Peyer's patch (tissue), 4 donors: ENCODE results near the gene QRFP. TPM values are rescaled to one million over a fixed set of nuclear protein-coding genes. Genes with fewer than 3 reads are reported as not detected.

Source experiments
- DNase-seq, 3 donors: peaks; one replicate each; pipeline ENCODE4 v3.0.0-alpha.2; 2017 to 2019
- H3K27ac ChIP-seq, 4 donors: fragments of 200-600 bp; sonication (generic); one replicate each; pipeline ENCODE4 v1.5.1; 2016 to 2019
- H3K27me3 ChIP-seq, 2 donors: fragments of 200-600 bp; sonication (generic); one replicate each; pipeline ENCODE4 v1.5.1; 2019
- H3K36me3 ChIP-seq, 3 donors: fragments of 200-600 bp; sonication (generic); one replicate each; pipeline ENCODE4 v1.5.1; 2016 to 2019
- H3K4me1 ChIP-seq, 4 donors: fragments of 200-600 bp; sonication (generic); one replicate each; pipeline ENCODE4 v1.5.1; 2016 to 2019
- H3K4me3 ChIP-seq, 4 donors: fragments of 200-600 bp; sonication (generic); 1 replicate in 3 of 4; 2 replicates in 1 of 4; pipeline ENCODE4 v1.5.1; 2016 to 2019; ENCODE audit warnings: mild to moderate bottlenecking in 1 of 4
- H3K9me3 ChIP-seq, 4 donors: fragments of 200-600 bp; sonication (generic); one replicate each; pipeline ENCODE4 v1.5.1; 2016 to 2019; ENCODE audit warnings: mild to moderate bottlenecking in 1 of 4
- CTCF ChIP-seq, 6 experiments: fragments of 450-650 bp in 4 of 6; fragments of 200-600 bp in 2 of 6; sonication (generic) in 1 of 6; IDR thresholded peaks; one replicate each; pipeline ENCODE4 v1.5.1; 2017 to 2019; ENCODE audit warnings: antibody characterized with exemption in 6 of 6, mild to moderate bottlenecking in 3 of 6, moderate library complexity in 1 of 6
- POLR2A ChIP-seq, 2 donors: fragments of 450-650 bp; IDR thresholded peaks; one replicate each; pipeline ENCODE4 v1.5.1; 2017; ENCODE audit warnings: antibody characterized with exemption in 2 of 2, mild to moderate bottlenecking in 2 of 2, moderate library complexity in 2 of 2
- total RNA-seq, 4 donors: library from RNA; depleted of rRNA; stranded (reverse); fragments of >200 nt; gene quantifications; one replicate each; pipeline ENCODE4 v1.1.0, GENCODE V29; 2016

The QRFP gene
- total RNA-seq, 4 donors from 2014 or later: not detected

- no peaks in the 10 kb centered on the region for H3K9me3 ChIP-seq
- no peak for DNase-seq
- H3K4me3 ChIP-seq: no peak overlapping the region
- H3K27ac ChIP-seq: no peak overlapping the region
- H3K4me1 ChIP-seq: no peaks in the 10 kb centered on the region
- no peaks in the 10 kb centered on the region for H3K27me3 ChIP-seq
- peaks cover 0 to 94% (median 0%) of the 10 kb centered on the region in 3 donors for H3K36me3 ChIP-seq
- no peak for TF ChIP-seq POLR2A (IDR thresholded peaks at IDR 0.05)
- TF ChIP-seq CTCF (IDR thresholded peaks at IDR 0.05): no peak
Observed at GRCh38 chr9:130886981-130887380, 9.6 kb downstream of the QRFP start.

DNA sequence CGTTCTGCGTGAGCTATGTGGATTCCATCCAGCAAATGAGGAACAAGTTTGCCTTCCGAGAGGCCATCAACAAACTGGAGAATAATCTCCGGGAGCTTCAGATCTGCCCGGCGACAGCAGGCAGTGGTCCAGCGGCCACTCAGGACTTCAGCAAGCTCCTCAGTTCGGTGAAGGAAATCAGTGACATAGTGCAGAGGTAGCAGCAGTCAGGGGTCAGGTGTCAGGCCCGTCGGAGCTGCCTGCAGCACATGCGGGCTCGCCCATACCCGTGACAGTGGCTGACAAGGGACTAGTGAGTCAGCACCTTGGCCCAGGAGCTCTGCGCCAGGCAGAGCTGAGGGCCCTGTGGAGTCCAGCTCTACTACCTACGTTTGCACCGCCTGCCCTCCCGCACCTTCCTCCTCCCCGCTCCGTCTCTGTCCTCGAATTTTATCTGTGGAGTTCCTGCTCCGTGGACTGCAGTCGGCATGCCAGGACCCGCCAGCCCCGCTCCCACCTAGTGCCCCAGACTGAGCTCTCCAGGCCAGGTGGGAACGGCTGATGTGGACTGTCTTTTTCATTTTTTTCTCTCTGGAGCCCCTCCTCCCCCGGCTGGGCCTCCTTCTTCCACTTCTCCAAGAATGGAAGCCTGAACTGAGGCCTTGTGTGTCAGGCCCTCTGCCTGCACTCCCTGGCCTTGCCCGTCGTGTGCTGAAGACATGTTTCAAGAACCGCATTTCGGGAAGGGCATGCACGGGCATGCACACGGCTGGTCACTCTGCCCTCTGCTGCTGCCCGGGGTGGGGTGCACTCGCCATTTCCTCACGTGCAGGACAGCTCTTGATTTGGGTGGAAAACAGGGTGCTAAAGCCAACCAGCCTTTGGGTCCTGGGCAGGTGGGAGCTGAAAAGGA is 10.9 kb downstream of the QRFP start:
- peaks cover 0 to 99% (median 0%) of the 10 kb centered on the region in 3 donors for H3K36me3 ChIP-seq

DNA sequence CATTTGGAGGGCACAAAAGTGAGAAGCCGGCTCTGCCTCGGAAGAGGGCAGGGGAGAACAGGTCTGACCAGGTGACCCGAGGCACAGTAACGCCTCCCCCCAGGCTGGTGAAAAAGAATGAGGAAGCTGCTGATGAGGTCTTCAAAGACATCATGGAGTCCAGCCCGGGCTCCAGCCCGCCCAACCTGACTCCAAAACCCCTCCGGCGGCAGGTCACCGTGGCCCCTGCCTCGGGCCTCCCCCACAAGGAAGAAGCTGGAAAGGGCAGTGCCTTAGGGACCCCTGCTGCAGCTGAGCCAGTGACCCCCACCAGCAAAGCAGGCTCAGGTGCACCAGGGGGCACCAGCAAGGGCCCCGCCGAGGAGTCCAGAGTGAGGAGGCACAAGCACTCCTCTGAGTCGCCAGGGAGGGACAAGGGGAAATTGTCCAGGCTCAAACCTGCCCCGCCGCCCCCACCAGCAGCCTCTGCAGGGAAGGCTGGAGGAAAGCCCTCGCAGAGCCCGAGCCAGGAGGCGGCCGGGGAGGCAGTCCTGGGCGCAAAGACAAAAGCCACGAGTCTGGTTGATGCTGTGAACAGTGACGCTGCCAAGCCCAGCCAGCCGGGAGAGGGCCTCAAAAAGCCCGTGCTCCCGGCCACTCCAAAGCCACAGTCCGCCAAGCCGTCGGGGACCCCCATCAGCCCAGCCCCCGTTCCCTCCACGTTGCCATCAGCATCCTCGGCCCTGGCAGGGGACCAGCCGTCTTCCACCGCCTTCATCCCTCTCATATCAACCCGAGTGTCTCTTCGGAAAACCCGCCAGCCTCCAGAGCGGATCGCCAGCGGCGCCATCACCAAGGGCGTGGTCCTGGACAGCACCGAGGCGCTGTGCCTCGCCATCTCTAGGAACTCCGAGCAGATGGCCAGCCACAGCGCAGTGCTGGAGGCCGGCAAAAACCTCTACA is 11.8 kb downstream of the QRFP start:
- H3K36me3 ChIP-seq: peaks cover 0 to 100% (median 0%) of the 10 kb centered on the region in 3 donors
- no peaks in the 10 kb centered on the region for H3K27me3 ChIP-seq
- H3K4me3 ChIP-seq: no peak overlapping the region
- H3K9me3 ChIP-seq: no peaks in the 10 kb centered on the region
- no peak overlapping the region for H3K27ac ChIP-seq
- H3K4me1 ChIP-seq: no peaks in the 10 kb centered on the region
- TF ChIP-seq CTCF (IDR thresholded peaks at IDR 0.05): no peak
- no peak for TF ChIP-seq POLR2A (IDR thresholded peaks at IDR 0.05)
- no peak for DNase-seq

More for the DNA sequence above, 10.9 kb downstream of the QRFP start:
- H3K9me3 ChIP-seq: no peaks in the 10 kb centered on the region
- DNase-seq: no peak
- H3K4me1 ChIP-seq: no peaks in the 10 kb centered on the region
- no peak overlapping the region for H3K27ac ChIP-seq
- no peak for TF ChIP-seq POLR2A (IDR thresholded peaks at IDR 0.05)
- H3K27me3 ChIP-seq: no peaks in the 10 kb centered on the region
- H3K4me3 ChIP-seq: no peak overlapping the region

DNA sequence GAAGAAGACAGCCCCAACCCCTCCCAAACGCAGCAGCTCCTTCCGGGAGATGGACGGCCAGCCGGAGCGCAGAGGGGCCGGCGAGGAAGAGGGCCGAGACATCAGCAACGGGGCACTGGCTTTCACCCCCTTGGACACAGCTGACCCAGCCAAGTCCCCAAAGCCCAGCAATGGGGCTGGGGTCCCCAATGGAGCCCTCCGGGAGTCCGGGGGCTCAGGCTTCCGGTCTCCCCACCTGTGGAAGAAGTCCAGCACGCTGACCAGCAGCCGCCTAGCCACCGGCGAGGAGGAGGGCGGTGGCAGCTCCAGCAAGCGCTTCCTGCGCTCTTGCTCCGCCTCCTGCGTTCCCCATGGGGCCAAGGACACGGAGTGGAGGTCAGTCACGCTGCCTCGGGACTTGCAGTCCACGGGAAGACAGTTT is 12.5 kb downstream of the QRFP start:
- Histone ChIP-seq H3K36me3 (peaks cover 0 to 100% (median 0%) of the 10 kb centered on the region in 3 donors), H3K4me3 (no peak overlapping the region), H3K4me1 (no peaks in the 10 kb centered on the region), H3K27me3 (no peaks in the 10 kb centered on the region), H3K27ac (no peak overlapping the region), H3K9me3 (no peaks in the 10 kb centered on the region)
- no peak for DNase-seq
- no peak for TF ChIP-seq CTCF (IDR thresholded peaks at IDR 0.05)
- no peak for TF ChIP-seq POLR2A (IDR thresholded peaks at IDR 0.05)

DNA sequence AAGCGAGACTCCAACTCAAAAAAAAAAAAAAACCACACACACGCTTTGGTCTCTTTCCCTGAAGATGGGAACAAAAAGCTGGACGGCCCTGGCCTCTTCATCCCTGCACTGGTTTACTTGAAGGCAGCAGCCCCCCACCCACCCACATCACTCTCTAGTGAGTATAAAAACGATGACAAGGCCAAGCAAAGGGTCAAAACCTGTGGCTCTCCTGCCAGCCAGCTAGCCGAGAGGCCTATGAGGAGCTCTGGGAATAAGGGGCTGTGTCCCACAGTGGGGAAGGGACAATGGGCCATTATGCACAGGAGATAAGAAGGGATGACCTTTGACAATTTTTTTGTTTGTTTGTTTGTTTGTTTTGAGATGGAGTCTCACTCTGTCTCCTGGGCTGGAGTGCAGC is 13.1 kb downstream of the QRFP start:
- Histone ChIP-seq H3K9me3 (no peaks in the 10 kb centered on the region), H3K4me1 (no peaks in the 10 kb centered on the region), H3K27me3 (no peaks in the 10 kb centered on the region), H3K27ac (no peak overlapping the region), H3K36me3 (peaks cover 0 to 100% (median 0%) of the 10 kb centered on the region in 3 donors), H3K4me3 (no peak overlapping the region)
- no peak for DNase-seq
- TF ChIP-seq CTCF (IDR thresholded peaks at IDR 0.05): no peak
- TF ChIP-seq POLR2A (IDR thresholded peaks at IDR 0.05): no peak
